Vagina (tissue), 2 donors: ENCODE measurements around the gene LCK.

Experiments used
- CTCF ChIP-seq, 3 experiments: fragments of 450-650 bp in 2 of 3; fragments of 200-600 bp in 1 of 3; sonication (generic) in 1 of 3; IDR thresholded peaks; one replicate each; pipeline ENCODE4 v1.5.1; 2017 to 2019; ENCODE audit warnings: antibody characterized with exemption in 3 of 3, mild to moderate bottlenecking in 2 of 3, moderate library complexity in 2 of 3
- POLR2A ChIP-seq, 2 donors: fragments of 450-650 bp; IDR thresholded peaks; one replicate each; pipeline ENCODE4 v1.6.1; 2017; ENCODE audit warnings: antibody characterized with exemption in 2 of 2, mild to moderate bottlenecking in 2 of 2, moderate library complexity in 2 of 2

GRCh38 chr1:32318127-32318869 lies 67.2 kb downstream of the LCK start:
- TF ChIP-seq CTCF (IDR thresholded peaks at IDR 0.05) (no peak), POLR2A (IDR thresholded peaks at IDR 0.05) (no peak)
